Stomach (tissue), 9 donors: ENCODE data around the gene TMEM132D. TPM values are rescaled to one million over a fixed set of nuclear protein-coding genes. Genes with fewer than 3 reads are reported as not detected.
A peak's percentile ranks its signal among the peaks of the same experiment; 100 is the strongest.

Experiments
- DNase-seq, 2 donors: peaks; one replicate each; pipeline versions ENCODE4 v3.0.0 to v3.0.0-alpha.2; 2013 to 2019
- H3K27ac ChIP-seq, 5 donors: fragments of 200-600 bp in 4 of 5; sonication (generic) in 4 of 5; one replicate each; pipeline ENCODE4 v1.5.1; 2013 to 2019; ENCODE audit warnings: mild to moderate bottlenecking in 1 of 5, moderate library complexity in 1 of 5
- H3K27me3 ChIP-seq, 3 donors: fragments of 200-600 bp; sonication (generic); one replicate each; pipeline ENCODE4 v1.5.1; 2017 to 2019; ENCODE audit warnings: mixed run types in 1 of 3
- H3K36me3 ChIP-seq, 4 donors: fragments of 200-600 bp; sonication (generic); 1 replicate in 3 of 4; 2 replicates in 1 of 4; pipeline ENCODE4 v1.5.1; 2016 to 2019
- H3K4me1 ChIP-seq, 4 donors: fragments of 200-600 bp; sonication (generic); one replicate each; pipeline ENCODE4 v1.5.1; 2016 to 2019
- H3K4me3 ChIP-seq, 4 donors: fragments of 200-600 bp; sonication (generic) in 3 of 4; one replicate each; pipeline ENCODE4 v1.5.1; 2016 to 2019; ENCODE audit warnings: mild to moderate bottlenecking in 1 of 4
- H3K9me3 ChIP-seq, 4 donors: fragments of 200-600 bp; sonication (generic); one replicate each; pipeline ENCODE4 v1.5.1; 2016 to 2019
- EP300 ChIP-seq: sonication (generic); formaldehyde crosslinking; IDR thresholded peaks from one replicate; pipeline ENCODE4 v1.6.1; 2017; ENCODE audit warnings: antibody characterized with exemption
- POLR2A ChIP-seq, 4 donors: fragments of 450-650 bp; IDR thresholded peaks; one replicate each; pipeline ENCODE4 v1.6.1; 2016; ENCODE audit warnings: antibody characterized with exemption in 4 of 4, control low read depth in 2 of 4, mild to moderate bottlenecking in 1 of 4, moderate library complexity in 1 of 4
- POLR2AphosphoS5 ChIP-seq, 3 donors: sonication (generic); formaldehyde crosslinking; IDR thresholded peaks; one replicate each; pipeline ENCODE4 v1.6.1; 2016; ENCODE audit warnings: antibody characterized with exemption in 3 of 3
- WGBS, 5 donors: extraction: QIAGEN DNeasy Blood & Tissue Kit in 3 of 5; methylation state at CpG; one replicate each; pipeline versions ENCODE4 v1.1.5 to v1.1.7; 2013 to 2018; 5-methylcytosine and 5-hydroxymethylcytosine counted together
- intact Hi-C: fragments of 100-400 bp; cut with DNase I; formaldehyde crosslinking; loops from one replicate; pipeline ENCODE4 v1.15.1; 2023; ENCODE audit warnings: low total_unique reads
- polyA plus RNA-seq, 3 donors: library from polyadenylated mRNA; stranded (reverse); fragments of 200-250 nt; gene quantifications; one replicate each; pipeline ENCODE4 v1.2.3, GENCODE V29; 2013
- total RNA-seq, 5 donors: library from RNA; depleted of rRNA; stranded (reverse); fragments of >200 nt; gene quantifications; one replicate each; pipeline versions ENCODE4 v1.1.0 to v1.2.3, GENCODE V29; 2014 to 2016
- TF ChIP-seq, protein P1 (sequence below), 7 experiments: fragments of 450-650 bp in 4 of 7; fragments of 200-600 bp in 3 of 7; sonication (generic) in 3 of 7; IDR thresholded peaks; one replicate each; pipeline ENCODE4 v1.5.1; 2016 to 2019; ENCODE audit warnings: antibody characterized with exemption in 7 of 7, control low read depth in 2 of 7, mild to moderate bottlenecking in 1 of 7
- donor health status: healthy with polysubstance abuse.
- donor health status: Bipolar disorder and iron deficiency.
- donor health status: healthy.

The TMEM132D gene
- total and polyA plus RNA-seq, 8 donors, result 0.29 to 0.92 TPM; not detected in 6

DNA sequence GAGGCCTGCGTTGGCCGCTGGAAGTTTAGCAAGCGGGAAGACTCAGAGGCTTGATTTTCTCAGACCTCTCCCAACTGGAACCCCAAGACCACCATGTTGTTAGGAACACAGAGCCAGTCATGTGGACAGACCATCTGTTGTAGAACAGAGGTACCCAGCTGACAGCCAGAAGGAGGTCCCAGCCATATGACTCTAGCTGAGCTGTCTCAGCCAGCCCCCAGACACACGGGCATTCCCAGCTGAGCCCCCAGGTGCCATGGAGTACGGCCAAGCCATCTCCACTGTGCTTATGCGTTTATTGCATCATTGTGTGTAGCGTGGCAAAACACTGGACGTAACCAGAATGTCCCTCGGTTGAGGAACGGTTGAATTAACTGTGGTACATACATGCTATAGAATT, 421.9 kb downstream of the TMEM132D start:
- DNase-seq, result no peak
- Histone ChIP-seq H3K9me3 (no peaks in the 10 kb centered on the region), H3K36me3 (no peaks in the 10 kb centered on the region), H3K27me3 (no peaks in the 10 kb centered on the region), H3K4me3 (no peak overlapping the region), H3K27ac (no peak overlapping the region), H3K4me1 (peaks cover 0 to 4% (median 0%) of the 10 kb centered on the region in 4 donors)
- 80 to 93% (median 85%) methylated on average over 9 to 10 of the region's 10 CpGs for WGBS, 5 donors
- TF ChIP-seq EP300, result no peak
- TF ChIP-seq, protein P1, sequence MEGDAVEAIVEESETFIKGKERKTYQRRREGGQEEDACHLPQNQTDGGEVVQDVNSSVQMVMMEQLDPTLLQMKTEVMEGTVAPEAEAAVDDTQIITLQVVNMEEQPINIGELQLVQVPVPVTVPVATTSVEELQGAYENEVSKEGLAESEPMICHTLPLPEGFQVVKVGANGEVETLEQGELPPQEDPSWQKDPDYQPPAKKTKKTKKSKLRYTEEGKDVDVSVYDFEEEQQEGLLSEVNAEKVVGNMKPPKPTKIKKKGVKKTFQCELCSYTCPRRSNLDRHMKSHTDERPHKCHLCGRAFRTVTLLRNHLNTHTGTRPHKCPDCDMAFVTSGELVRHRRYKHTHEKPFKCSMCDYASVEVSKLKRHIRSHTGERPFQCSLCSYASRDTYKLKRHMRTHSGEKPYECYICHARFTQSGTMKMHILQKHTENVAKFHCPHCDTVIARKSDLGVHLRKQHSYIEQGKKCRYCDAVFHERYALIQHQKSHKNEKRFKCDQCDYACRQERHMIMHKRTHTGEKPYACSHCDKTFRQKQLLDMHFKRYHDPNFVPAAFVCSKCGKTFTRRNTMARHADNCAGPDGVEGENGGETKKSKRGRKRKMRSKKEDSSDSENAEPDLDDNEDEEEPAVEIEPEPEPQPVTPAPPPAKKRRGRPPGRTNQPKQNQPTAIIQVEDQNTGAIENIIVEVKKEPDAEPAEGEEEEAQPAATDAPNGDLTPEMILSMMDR (IDR thresholded peaks at IDR 0.05), result no peak
- no peak for TF ChIP-seq POLR2AphosphoS5 (IDR thresholded peaks at IDR 0.05)
- no peak for TF ChIP-seq POLR2A (IDR thresholded peaks at IDR 0.05)
- intact Hi-C loops, result no loop called here

DNA sequence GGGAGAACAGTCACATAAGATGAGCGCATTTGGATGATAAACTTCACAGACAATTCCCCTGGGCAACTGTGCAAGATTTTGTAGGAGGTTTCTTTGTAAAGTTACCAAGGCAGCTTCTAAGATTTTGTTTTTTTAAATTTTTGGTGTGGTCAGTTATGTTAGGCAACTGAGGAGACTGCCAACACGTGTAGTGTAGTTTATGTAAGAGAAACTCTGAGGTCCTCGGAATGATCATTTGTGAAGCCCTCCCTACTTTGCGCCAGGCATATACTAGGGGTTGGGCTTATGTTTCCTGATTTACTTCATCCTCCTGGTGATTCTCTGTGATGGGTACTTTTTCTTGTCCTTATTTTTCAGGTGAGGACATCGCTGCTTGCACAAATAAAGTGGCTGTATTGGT, 433.6 kb downstream of the TMEM132D start:
- TF ChIP-seq EP300, result no peak
- TF ChIP-seq POLR2A (IDR thresholded peaks at IDR 0.05), result no peak
- TF ChIP-seq, protein P1 (IDR thresholded peaks at IDR 0.05), result no peak
- TF ChIP-seq POLR2AphosphoS5 (IDR thresholded peaks at IDR 0.05), result no peak
- no peak for DNase-seq
- no peaks in the 10 kb centered on the region for H3K36me3 ChIP-seq
- H3K27ac ChIP-seq, result no peak overlapping the region
- WGBS, 5 donors, result 73 to 86% (median 80%) methylated on average over 5 of the region's 5 CpGs
- intact Hi-C loops, result no loop called here
- H3K4me3 ChIP-seq, result no peak overlapping the region
- peaks cover 0 to 5% (median 0%) of the 10 kb centered on the region in 4 donors for H3K9me3 ChIP-seq
- no peaks in the 10 kb centered on the region for H3K27me3 ChIP-seq
- no peaks in the 10 kb centered on the region for H3K4me1 ChIP-seq

DNA sequence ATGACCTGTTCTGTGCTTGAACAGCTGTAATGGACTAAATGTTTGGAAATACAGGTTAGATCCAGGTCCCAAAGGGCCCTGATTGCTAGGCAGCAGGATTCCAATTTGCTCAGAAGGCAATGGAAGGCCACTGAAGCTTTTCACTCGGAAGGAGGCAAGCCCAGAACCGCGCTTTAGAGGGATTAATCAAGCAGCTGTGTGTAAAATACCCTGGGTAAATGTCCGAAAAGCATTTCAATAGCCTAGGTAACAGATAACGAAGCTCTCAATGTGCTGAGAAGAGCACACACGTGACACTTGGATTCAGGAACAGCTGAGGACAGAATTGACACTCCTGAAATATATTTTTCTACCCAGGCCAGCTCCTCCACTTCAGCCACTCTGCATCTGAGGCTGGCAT, 436.1 kb downstream of the TMEM132D start:
- no peaks in the 10 kb centered on the region for H3K27me3 ChIP-seq
- DNase-seq, result peak in 1 of 2 donors; percentile 5
- no peak overlapping the region for H3K4me3 ChIP-seq
- WGBS, 5 donors, result 62 to 77% (median 70%) methylated on average over 6 of the region's 6 CpGs
- H3K36me3 ChIP-seq, result no peaks in the 10 kb centered on the region
- no peak for TF ChIP-seq EP300
- TF ChIP-seq, protein P1 (IDR thresholded peaks at IDR 0.05), result no peak
- TF ChIP-seq POLR2AphosphoS5 (IDR thresholded peaks at IDR 0.05), result no peak
- TF ChIP-seq POLR2A (IDR thresholded peaks at IDR 0.05), result no peak
- H3K27ac ChIP-seq, result no peak overlapping the region
- peaks cover 0 to 5% (median 0%) of the 10 kb centered on the region in 4 donors for H3K9me3 ChIP-seq
- H3K4me1 ChIP-seq, result no peaks in the 10 kb centered on the region
- intact Hi-C loops, result no loop called here

DNA sequence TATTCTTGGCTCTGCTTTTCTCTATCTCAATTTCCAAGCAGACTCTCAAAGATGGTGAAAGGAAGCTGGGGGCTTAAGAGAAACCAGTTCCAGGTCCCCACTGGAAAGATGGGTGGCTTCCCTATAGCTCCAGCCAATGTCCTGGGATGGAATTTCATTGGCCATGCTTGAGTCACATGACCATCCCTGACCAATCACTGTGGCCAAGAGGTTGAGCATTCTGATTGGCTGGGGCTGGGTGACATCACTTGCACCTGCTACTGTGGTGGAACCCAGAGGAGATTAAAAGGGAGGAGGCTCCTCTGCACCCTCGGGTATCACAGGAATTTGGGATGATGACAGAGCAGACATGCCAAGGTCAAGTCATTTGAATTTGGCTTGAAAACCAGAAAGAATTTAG, 436.5 kb downstream of the TMEM132D start:
- no peaks in the 10 kb centered on the region for H3K27me3 ChIP-seq
- H3K4me3 ChIP-seq, result no peak overlapping the region
- TF ChIP-seq, protein P1 (IDR thresholded peaks at IDR 0.05), result no peak
- TF ChIP-seq POLR2A (IDR thresholded peaks at IDR 0.05) (no peak), EP300 (no peak), POLR2AphosphoS5 (IDR thresholded peaks at IDR 0.05) (no peak)
- intact Hi-C loops, result no loop called here
- H3K36me3 ChIP-seq, result no peaks in the 10 kb centered on the region
- peaks cover 0 to 5% (median 0%) of the 10 kb centered on the region in 4 donors for H3K9me3 ChIP-seq
- DNase-seq, result no peak
- no peak overlapping the region for H3K27ac ChIP-seq
- H3K4me1 ChIP-seq, result no peaks in the 10 kb centered on the region
- 40 to 62% (median 50%) methylated on average over 1 of the region's 1 CpG for WGBS, 5 donors
